HG03108 (cell line): Measurements from ENCODE around the gene COA8.

ENCODE experiments used
- ATAC-seq: cut with Tn5 transposase; IDR thresholded peaks from one replicate; pipeline ENCODE4 v1.9.1; 2021; ENCODE audit warnings: moderate library complexity; ENCODE audit not compliant: unreplicated experiment

COA8 gene

DNA sequence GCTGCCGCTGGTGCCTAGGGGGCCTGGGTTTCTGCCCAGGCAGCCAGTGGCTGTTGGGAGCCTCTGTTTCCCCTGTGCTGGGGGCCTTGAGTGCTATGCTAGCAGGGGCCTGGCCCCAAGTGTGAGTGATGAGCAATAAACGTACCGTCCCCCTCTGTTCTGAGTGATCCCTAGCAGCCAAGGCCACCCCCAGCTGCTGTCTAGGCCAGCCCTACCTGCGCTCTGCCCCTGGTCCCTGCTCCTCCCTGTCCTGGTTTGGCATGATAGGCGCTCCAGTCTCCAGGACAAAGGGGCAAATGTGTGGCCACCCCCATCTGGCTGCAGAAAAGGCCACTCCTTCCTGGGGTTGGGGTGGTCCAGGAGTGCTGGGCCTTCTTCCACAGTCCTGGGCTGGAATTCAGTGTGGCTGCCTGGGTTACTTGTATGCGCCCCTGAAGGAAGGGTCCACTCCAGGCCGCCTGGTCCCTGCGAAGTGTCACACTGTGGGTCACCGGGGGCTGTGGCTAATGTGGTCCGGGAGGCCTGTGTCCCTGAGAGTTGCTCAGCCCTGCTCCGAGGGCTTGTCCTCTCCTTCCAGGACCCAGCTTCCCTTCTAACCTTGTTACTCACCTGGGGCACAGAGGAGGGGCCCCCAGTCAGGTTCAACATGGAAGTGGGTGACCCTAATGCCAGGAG lies 26.7 kb upstream of the COA8 start:
- no peak for ATAC-seq

DNA sequence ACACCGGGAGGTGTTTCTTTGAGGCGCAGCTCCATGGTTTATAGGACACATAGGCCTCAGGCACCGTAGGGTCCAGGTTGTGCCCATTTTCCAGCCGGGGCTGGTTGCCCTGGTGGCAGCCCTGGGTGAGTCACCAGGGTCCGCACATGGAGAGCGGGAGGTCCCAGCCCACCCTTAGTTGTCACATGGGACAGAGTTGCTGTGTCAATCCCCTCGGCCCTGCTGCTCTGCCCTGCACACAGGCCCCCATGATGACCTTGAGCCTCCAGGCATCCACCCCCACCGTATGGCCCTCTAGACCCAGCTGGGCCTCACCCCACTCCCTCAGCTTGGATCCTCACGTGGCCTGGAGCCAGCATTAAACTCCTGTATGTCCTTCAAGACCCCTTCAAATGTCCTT lies 26.1 kb upstream of the COA8 start:
- ATAC-seq: no peak

- ATAC-seq: no peak
Observed at GRCh38 chr14:103537175-103537990, 25.4 kb upstream of the COA8 start.

GRCh38 chr14:103538291-103539055 lies 24.3 kb upstream of the COA8 start:
- ATAC-seq: no peak

- no peak for ATAC-seq
Observed at GRCh38 chr14:103539056-103539825, 23.5 kb upstream of the COA8 start.

- ATAC-seq: no peak
Observed at GRCh38 chr14:103540821-103541708, 21.7 kb upstream of the COA8 start.

DNA sequence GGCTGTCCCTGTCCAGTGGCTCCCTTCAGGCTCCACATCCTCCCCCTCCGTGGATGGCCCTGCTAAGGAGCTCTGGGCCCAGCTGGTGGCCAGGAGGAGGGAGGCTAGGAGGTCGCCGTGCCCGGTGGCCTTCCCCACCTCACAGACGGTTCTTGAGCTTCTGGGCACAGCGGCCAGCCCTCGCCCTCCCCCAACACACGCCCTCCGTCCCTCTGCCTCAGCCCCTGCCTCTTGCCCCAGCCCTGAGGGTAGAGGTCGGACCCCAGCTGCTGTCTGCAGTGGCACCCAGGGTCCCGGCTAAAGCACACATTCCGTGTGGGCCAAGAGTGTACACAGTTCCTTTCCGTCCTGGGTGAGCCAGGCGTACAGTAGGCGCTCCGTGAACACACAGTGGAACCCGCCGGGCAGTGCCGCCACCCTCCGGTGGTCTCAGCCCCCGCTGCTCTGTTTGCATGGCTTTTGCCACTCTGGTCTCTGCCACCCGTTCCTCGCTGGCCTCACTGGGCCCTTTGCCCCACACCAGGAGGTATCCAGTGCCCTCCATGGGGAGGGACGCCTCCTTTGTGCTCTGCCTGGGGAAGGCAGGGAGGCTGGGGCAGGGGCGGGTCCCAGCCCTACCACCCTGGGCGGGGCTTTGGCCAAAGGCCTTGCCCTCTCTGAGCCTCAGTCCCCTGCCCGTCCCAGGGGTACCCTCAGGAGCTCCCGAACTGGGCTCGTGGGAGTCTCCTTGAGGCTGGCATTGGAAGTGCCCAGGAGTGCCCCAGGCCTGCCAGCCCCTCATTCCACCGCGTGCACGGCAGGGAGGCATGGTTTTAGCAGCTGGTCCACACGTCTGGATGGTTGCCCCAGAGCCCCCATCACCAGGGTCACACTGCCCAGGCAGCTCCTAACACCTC lies 20.8 kb upstream of the COA8 start:
- no peak for ATAC-seq

GRCh38 chr14:103542605-103543088 lies 20.1 kb upstream of the COA8 start:
- ATAC-seq: no peak

DNA sequence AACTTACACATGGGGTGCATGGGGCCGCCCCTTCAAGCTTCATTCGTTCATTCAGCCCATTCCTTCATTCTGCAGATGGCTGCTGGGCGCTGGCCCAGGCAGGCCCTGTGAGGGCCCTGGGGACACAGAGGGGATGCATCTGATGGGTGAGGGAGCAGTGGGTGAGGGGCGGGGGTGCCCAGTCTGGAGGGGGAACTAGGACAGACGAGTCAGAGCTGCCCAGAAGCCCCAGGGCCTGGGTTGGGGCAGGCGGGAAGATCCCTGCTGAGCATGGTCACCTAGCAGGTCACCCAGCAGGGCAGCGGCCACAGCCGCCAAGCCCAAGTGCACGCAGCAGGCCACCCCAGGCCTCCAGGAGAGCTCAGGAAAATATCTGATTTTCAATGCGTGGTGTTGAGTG lies 19.6 kb upstream of the COA8 start:
- no peak for ATAC-seq

DNA sequence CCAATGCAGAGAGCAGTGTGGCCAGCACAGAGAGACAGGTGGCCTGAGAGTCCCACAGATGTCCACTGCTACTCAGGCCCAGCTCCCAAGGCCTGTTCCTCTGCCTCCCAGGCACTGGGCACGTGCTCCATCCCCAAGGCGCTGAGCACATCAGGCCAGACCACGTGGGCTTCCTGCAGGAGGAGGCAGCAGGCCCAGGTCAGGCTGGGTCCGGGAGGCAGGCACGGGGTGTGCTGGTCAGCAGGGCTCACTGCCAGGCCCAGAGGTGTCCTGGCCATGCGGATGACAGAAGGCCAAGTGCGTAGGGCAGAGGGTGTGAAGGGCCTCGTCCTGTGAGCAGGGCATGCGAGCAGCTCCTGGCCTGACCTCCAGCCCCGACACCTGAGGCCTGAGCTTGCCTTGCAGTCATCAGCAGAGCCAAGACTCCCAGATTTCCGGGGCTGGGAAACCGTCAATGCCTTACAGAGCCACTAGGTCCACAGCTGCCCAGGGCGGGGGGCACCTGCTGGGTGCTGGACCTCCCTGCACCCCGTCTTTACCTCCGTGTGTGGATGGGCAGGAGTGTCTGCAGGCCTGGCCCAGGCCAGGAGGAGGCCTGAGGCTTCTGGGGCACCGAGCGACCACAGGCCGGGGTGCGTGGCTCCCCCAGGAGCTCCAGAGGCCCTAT lies 18.9 kb upstream of the COA8 start:
- no peak for ATAC-seq

DNA sequence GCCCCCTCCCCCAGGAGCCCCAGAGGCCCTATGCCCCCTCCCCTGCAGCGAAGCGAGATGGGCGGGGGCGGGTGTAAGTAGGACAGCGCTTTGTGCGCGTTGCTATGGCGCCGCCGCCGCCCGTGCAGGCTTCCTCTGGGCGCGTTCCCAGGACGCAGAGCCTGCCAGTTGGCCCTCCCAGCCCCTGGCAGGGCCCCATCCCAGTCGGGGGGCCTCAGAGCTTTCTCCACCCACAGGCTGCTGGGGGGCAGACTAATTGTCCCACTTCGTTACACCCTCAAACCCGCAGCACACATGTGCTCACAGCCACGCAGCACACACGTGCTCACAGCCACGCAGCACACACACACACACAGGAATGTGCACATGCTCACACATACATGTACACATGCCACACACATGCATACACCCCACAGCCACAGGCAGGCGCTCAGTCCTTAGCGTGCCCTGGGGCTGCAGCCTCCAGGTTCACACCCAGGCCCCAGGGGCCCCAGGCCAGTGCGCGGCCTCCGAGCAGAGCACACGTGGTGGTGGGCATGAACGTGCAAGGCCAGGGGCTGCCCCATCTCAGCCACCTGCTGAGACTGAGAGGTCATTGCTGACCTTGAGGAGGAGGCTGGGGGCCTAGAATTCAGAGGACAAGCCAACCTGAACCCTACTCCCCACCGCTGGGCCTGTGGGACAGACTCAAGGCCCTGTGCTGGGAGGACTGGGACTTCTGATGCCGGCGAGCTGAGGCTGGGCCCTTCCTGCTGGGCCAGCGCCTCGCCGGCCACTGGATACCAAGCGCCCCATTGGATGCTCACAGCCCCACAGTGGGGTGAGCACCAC lies 18.2 kb upstream of the COA8 start:
- ATAC-seq: no peak

DNA sequence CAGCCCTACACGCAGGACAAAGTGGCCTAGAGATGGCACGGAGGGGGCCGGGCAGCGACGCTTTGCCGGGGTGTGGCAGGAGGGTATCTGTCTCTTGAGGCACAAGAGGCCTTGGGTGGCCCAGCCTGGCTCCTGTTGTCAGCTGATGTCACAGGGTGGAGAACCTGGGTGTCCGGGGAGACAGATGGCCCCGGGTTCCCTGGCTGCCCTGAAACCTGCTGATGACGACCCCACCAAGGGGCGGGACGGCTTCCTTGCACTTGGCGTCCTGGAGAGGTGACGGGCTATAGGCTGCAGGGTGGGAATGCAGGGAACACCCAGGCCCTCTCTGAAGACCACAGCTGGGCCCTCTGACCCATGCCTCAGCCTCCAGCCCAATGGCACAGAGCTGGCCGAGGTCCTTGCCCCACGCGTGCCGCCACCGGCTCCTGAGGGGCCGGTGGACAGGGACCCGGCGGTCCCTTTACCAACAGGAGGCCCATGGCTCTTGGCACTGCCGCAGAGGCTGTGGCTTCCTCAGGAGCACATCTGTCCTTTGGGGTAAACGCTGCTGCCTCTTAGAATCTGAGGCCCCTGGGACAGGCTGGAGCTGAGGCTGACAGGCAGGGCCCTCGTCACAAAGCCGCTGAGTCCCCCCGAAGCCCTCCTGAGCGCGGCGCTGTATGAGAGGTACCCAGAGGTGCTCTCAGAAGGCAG lies 17.4 kb upstream of the COA8 start:
- ATAC-seq: no peak

- ATAC-seq: no peak
Observed at GRCh38 chr14:103545915-103546651, 16.7 kb upstream of the COA8 start.

- ATAC-seq: no peak
Observed at GRCh38 chr14:103546652-103547454, 15.9 kb upstream of the COA8 start.

GRCh38 chr14:103547455-103547940 lies 15.3 kb upstream of the COA8 start:
- ATAC-seq: no peak
